Mesenteric fat pad (tissue), 1 donor: ENCODE measurements around the gene FAS. TPM values are rescaled to one million over a fixed set of nuclear protein-coding genes. Genes with fewer than 3 reads are reported as not detected.

Experiments
- DNase-seq: peaks from one replicate; pipeline ENCODE4 v3.0.0-alpha.2; 2020; ENCODE audit warnings: low spot score
- microRNA-seq: library from miRNA; unstranded; fragments of <30 nt; microRNA quantifications from one replicate; pipeline ENCODE4 v1.2.0, GENCODE V29; 2020; ENCODE audit warnings: borderline number of aligned reads
- total RNA-seq: library from RNA; stranded (reverse); fragmentation: NEBNext Ultra II Directional; extraction: Animal tissue kit (Norgen Biotek cat#: 25700); gene quantifications from one replicate; pipeline ENCODE4 v1.2.1, GENCODE V29; 2021
- donor health status: DM: yes; HTN: yes; CAD: no.

FAS gene
- total RNA-seq, 1 donor from 2014 or later = 10.4 TPM

DNA sequence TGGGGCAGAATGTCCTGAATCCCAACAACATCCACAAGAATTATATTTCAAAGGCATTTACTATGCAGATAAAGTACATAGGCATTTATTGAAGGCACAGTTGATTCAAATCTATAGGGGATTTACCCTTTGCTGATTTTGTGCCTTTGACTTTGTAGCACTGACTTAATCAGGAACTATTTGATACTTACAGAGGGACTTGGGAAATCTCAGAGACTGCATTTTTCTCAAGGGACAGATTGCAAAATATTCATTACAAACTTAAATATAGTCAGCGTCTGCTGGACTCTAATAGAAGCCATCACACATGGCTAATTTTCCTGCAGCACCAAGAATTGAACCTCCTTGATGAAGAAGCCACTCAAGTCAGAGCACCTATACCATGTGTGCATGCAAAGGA, 44.9 kb downstream of the FAS start:
- DNase-seq = no peak

GRCh38 chr10:89037096-89037495, 46.5 kb downstream of the FAS start:
- DNase-seq = no peak

DNA sequence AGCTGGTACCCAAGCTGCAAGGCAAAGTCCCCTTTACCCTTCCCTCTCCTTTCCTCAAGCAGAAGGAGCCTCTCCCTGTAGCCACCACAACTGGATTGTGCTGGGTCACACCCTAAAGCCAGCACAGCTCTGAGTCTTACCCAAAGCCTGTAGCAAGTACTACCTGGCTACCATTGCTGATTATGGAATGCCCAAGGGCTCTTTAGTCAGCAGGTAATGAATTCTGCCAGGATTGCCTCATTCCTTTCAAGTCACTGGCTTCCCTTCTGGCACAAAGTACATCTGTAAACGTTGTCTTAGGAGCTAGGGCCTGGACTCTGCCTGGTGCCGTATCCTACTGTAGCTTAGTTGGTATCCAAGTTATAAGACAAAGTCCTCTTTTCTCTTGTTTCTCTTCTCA, 52.0 kb downstream of the FAS start:
- no peak for DNase-seq

DNA sequence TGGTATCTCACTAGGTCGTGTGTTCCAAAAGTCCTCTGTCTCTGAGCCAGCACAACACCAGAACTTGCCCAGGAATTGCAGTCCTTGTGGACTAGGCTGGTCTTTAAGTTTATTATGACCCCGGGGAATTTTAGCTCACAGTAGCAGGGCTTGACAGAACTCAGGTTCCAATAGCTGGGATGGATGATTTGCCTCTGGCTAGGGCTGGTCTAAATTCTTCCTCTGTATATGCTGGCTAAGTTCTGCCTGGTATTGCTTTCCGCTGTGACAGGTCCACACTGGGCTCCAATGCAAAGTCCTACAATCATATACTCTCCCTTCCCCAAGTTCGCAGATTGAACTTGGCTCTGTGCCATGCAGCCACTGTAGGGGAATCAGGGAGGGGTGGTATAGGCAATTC, 52.5 kb downstream of the FAS start:
- no peak for DNase-seq

DNA sequence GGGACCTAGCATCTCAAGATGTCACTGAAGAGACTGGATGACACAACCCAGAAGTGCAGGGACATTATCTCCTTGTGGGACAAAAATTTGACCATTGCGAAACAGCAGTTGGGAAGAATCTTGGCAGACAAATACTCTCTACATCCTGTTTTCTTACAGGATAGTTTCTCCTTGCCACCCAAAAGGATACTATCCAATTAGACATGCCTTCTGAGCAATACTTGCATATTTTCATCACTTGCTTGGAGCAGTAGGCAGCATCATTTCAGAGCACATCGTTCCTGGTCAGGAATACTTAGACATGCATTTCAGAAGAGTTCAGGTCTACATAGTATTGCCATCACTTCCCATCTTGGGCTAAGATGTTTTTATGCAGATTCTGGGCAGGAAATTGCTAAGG, 56.8 kb downstream of the FAS start:
- DNase-seq = no peak

GRCh38 chr10:89051593-89051992, 61.0 kb downstream of the FAS start:
- no peak for DNase-seq

- no peak for DNase-seq
Measured at GRCh38 chr10:89053555-89053954, 63.0 kb downstream of the FAS start.

GRCh38 chr10:89055159-89055558, 64.6 kb downstream of the FAS start:
- no peak for DNase-seq

DNA sequence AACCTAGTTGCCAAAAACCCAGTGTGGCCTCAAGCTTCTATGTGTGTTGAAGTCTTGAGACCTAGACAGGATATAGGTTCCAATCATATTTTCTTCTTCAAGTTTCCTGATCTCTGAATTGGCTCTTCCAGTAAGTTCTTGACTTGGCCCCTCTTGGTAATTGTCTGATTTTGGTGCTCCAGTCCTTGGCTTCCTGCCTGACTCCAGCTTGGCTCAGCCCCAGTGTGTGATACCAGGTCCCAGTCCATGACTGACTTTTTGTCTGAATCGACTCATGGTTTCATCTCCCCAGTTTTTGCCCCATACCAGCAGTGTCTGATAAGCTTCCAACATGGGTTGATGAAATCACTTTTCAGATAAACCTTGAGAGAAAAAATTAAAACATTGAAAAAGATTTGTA, 72.3 kb downstream of the FAS start:
- DNase-seq = no peak

GRCh38 chr10:89063465-89063864, 72.9 kb downstream of the FAS start:
- no peak for DNase-seq

GRCh38 chr10:89064748-89065147, 74.2 kb downstream of the FAS start:
- DNase-seq = no peak

Small RNAs within 50 kb of the gene (microRNA-seq; reads per million reads assigned to microRNA genes)
- not detected for gene MIR4679-1
- not detected for gene MIR4679-2

Other genes with a start within 250 kb of the FAS start
- gene LIPN, start 230.8 kb upstream of the FAS start, total RNA-seq = 0.74 TPM
- not detected for gene LIPM, start 188.1 kb upstream of the FAS start, total RNA-seq
- 0.80 TPM for gene ANKRD22, start 139.0 kb upstream of the FAS start, total RNA-seq
- 5.1 TPM for gene STAMBPL1, start 110.6 kb upstream of the FAS start, total RNA-seq
- gene ACTA2, start 38.0 kb upstream of the FAS start, total RNA-seq = 204 TPM
- gene CH25H, start 216.5 kb downstream of the FAS start, total RNA-seq = 4.8 TPM